Hepatic stellate cell (primary cell): ENCODE measurements around the gene HHAT.

ENCODE experiments used
- DNase-seq: peaks from one replicate; pipeline ENCODE4 v3.0.0; 2011; ENCODE audit warnings: low spot score

The HHAT gene

DNA sequence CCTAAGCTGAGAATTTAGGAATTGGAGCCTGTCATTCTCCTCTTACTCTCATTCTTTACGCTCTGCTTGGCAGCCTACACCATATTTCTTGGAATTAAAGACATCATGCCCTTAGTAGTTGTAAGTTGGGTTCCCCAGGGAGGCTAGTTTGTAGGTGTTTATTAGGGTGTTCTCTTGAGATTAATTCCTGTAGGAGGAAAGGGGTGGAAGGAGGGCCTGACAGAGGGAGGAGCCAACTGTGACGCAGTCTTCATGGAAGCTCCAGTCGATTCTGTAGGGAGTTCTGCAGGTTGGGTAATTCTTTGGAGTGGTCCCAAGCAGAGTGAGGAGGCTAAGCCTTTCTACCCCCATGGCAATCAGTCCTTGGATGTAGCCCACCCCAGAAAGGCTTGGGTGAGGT is 111.4 kb downstream of the HHAT start:
- DNase-seq, result no peak

DNA sequence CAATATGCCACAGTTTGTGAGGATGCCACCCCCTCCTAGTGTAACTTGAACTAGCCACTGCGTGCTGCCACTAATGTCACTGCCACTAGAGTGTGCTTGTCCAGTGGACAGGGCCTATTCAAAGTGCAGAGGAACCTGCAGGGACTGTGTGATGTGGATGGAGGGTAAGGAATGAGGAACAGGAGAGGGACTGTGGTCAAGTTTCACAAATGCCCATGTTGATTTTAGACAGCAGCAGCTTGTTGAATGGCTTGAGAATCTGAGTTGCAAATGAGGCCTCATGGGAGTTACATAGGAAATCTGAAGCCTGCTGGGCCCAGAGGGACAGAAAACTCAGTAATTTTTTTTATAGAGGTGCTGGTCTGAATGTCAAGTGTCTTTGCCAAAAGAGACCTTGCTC is 112.3 kb downstream of the HHAT start:
- no peak for DNase-seq

DNA sequence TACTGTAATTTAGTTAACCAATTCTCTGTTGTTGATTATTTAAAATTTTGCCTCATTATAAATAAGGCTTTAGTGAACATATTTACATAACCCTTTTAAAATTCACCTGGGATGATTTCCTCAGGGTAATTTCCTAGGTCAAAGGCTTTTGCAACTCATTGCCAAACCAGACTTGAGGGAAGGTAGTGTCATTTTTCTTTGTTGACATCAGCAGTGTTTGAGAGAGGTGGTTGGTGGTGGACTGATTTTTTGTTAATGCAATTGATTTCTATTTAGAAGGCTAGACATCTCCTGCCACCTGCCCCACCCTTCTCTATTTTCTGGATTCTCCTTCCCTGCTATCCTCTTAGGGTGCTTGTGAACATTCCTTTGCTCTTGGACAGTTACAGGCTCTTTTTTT is 116.8 kb downstream of the HHAT start:
- no peak for DNase-seq

DNA sequence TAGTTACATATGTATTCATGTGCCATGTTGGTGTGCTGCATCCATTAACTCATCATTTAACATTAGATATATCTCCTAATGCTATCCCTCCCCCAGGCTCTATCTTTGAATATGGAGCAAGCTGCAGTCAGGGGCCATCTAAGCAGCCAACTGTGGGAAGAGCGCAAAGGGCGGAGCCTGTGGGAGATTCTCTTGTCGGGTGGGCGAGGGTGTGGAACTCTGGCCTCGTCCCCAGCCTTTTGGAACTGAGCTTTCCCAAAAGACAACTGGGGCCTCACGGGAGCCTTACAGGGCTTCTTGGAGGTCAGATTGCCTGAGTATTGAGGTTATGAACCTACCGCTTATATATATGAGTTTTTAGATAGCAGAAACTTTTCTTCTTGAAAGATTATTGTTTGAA is 117.2 kb downstream of the HHAT start:
- DNase-seq, result no peak

DNA sequence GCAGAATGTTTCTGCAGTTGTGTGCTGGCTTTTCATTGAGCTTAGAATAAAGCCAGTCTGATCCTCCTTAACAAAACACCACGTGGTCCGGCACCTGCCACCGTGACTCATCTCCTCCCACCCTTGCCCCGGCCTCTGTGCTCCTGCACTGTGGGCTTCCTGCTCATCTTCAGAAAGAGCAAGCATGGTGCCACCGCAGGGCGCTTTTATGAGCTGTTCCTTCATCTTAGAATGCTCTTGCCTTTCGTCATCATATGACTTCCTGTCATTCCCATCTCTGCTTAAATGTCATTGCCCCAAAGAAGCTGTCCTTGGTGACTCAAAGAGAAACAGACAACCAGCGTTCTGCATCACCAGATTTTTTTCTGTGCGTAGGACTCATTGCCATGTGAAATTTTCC is 117.8 kb downstream of the HHAT start:
- DNase-seq, result no peak

DNA sequence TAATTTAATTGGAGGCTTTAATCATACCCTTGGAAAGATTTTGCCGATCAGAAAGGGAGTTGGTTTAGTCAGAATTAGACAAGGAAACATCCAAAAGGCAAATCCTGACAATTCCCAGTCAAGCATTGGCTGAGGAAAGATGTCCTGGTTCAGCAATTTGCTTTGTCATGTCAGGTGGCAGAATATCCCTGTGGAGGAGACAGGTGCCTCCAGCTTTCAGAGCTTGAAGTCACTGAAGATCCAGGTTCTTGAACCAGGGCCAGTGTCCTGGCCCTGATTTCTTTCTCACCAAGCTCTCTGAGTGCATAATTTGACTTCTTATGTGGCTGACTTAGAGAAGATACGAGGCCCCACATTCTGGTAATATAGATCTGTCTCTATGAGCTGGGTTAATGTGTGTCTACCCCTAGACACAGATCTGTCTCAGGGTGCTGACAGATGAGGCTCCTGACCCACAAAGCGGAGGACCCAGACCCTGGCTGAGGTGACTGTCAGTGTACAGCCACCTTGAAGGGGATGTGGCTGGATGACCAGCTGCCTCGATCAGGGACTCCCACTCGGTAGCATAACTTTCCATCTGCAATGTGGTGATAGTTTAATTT is 118.9 kb downstream of the HHAT start:
- no peak for DNase-seq

DNA sequence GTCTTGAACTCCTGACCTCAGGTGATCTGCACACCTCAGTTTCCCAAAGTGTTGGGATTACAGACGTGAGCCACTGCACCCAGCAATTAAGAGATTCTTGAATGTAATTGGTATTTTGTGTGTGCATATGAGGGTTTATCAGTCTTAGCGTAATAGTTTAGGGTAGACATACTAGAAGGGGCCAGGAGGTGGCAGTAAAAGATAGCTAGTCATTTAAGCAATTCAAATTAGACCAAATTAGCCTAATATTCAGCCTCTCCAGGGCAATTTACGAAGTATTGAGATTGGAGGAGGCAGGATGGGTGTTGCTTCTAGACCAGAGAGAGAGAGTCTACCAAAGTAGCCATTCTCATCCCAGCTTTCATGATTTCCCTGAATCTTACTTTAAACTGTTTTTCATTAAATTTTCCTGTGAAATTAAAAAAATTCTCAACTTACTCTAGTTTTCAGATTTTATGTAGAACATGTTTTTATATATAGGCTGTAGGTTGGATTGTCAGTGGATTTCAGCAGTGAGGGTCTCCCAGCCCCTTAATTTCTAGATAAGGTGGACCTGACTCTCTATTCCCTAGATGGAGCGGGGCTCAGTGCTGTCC is 119.7 kb downstream of the HHAT start:
- peak; percentile 19 for DNase-seq

DNA sequence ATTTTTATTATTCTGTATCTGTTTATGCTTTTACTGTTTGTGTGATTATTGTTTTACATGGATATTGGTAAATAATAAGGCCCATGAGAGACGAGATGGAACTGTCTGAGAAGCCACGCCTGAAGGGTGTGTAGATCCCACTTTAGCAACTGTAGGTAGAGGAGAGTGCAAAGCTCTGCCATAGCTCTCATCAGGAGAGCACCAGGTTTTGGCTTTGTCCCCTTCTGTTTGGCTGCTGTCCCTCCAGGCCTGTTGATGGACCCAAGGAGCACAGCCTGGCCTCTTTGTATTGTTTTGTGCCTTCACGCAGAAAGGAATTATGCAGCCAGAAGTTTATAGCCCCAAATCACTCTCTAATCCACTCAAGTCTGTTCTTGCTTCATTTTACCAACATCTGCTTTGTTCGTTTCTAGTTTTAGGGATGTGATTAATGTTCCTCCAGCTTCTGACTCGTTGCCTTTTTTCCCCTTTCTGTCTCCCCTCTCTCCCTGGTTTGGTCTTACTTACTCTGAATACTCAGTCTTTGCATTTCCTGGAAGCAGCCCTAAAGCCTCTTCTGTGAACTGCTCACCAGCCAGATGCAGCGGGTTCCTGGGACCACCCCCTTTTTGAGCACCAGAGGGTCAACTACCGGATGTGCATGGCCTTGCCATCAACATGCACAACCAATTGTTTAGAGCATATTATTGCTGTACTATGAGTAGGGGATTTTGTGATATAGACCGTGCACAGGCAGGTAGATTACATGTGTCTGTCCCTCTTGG is 127.3 kb downstream of the HHAT start:
- no peak for DNase-seq

DNA sequence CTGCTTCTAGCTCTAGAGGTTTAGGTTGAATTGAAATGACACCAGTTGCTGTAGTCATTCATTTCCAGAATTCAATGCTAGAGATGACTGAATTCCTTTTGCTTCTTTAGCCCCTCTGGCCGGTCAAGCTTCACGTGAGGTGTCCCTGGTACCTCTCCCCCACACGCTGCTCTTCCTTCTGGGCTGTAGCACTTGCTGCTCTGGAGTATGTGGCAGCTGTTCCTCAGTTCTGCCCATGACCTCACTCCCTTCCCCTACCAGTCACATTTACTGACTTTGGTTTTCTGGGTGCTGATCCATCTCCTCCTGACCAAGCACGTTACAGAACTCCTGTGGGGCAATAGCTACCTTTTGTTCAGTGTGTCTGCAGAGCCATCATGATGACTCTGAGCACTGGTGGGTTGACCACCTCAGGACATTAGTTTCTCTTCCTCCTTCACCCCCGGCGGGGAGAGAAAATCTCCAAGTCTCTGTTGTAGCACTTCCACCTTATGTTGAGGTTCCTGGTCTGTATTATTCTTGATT is 128.1 kb downstream of the HHAT start:
- DNase-seq, result no peak

DNA sequence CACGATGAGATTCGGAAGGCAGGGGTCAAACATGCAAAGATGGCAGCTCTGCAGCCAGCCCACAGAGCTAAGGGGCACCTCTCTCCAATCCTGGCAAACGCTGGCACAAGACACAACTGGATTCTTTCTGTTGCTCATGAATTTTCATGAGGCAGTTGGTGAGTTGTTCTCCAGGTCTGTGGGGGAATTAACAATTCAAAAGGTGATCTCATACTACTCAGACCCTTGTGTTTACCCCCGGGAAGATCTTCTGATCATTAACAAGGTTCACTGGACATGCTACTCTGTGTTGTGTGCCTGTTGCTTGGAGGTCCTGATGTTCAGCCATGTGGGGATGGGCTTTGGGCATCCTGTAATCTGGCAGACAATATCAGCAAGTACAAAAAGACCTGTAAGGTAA is 128.9 kb downstream of the HHAT start:
- no peak for DNase-seq

DNA sequence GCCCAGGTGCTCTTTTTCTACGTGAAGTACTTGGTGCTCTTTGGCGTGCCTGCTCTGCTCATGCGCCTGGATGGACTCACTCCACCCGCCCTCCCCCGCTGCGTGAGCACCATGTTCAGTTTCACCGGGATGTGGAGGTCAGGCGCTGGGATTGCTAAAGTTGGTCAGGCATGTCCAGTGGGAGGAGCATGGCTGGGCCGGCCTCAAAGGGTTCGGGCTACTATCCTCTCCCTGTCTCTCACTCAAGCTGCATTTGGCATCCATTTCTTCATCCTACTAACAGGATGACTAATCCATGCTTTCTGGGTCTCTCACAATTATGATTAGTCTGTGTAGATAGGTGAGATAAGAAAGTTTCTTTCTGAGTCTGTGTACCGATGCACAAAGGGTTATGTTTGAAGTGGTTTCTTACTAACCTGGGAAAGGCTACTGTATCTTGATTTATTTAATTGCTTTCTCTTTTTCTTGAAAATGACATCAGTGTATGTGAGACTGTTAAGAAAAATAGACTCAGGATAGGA is 135.9 kb downstream of the HHAT start:
- DNase-seq, result no peak

DNA sequence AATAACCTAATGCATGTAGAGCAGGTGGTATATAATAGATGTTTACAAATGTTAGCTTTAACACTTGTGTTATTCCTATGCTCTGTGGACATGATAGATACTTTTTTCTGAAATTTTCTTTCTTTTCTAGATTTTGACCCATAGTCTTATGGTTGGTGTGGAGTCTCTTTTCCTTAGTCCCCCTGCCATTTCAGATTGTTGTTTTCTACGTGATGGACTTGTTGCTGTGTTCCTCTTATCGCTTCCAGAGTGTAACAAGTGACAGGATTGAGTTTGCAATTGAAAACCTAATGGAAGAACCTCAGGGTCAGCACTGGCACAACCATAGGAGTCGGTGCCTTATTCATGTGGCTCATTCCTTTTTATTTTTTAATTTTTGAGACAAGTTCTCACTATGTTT is 136.4 kb downstream of the HHAT start:
- no peak for DNase-seq

DNA sequence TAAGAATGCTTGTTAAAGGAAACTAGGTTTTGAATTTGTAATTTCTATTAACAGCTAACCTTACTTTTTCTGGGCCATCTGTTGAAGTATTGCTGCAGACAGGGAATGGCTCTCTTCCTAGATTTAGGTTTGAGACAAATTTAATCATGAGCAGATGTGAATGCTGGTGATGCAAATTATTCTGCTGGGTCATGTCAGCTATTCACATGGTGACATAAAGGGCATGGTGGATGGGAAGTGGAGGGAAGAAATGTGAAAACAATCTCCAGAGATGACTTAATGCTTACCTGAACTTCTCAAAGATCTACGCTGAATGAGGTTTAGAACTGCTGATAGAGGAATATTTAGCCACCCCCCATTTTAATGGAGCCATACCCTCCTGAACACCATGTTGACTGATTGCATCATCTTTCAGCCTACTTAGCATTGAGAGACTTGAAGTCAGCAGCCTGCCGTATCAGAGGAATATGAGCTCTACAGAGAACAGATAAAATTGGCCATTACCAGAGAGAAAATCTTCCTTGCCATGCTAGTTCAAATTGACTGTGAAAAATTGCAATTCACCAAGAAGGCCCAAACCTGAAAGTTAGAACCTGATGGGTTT is 138.8 kb downstream of the HHAT start:
- no peak for DNase-seq

DNA sequence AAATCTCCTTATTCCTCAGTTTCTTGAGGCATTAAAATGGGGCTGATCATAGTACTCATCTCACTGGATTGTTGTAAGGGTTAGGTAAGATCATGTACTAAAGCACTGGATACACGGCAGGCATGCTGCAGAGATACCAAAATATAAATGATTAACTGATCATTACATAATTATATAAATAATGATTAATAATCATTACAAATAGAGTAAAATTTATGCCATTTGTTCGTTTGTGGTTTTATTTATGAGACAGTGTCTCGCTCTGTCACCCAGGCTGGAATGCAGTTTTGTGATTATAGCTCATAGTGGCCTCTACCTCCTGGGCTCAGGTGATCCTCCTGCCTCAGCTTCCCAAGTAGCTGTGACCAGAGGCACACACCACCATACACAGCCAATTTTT is 140.7 kb downstream of the HHAT start:
- DNase-seq, result no peak

DNA sequence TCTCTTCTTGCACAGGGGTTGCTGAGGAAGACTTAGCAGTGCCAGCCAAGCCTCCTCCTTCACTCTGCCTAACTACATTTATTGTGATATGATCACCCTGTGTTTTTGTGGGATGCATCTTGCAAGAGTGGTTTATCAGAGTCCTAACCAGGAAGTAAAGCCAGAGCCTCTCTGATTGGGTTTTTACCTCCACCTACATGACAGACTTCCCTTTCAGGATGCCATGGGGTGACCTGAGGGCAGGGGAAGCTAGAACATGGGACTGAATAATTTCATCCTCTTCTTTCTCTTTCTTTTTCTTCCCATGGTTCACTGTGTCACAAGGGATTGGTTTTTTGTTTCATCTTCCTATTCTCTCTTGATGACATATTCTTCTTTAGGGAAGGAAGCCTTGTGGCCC is 146.6 kb downstream of the HHAT start:
- no peak for DNase-seq

DNA sequence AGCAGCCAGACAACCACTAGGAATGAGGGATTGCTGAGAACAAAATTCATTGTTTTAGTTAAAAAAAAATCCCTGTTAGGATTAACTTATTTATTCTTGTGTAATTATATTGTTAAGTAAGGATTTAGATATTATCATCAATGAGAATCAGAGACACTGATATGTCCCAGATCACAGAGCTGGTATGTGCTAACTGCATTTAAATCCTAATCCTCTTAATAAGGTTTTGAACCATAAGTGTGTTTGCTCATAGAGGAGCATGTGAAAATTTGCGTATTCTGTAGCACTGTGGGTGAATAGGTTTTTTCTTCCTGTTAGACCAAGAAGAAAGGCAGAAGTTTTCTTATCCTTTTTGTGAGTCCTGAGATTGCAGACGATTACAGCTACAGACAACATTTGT is 147.1 kb downstream of the HHAT start:
- DNase-seq, result no peak

DNA sequence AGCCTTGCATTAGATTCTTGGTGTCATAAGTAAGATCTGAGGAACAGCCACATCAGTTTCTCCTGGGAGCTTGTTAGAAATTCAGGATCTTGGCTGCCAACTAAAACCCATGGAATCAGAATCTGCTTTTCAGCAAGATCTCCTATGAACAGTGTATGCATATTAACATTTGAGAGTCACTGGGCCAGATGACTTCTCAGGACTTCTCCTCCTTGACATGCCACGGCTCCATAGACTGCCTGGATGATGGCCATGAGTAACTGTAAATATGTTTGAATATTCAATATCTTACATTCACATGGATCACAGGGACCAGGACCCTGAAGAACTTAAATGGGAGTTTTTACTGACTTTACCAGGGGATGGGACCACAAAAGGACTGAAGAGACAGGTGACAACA is 148.0 kb downstream of the HHAT start:
- DNase-seq, result no peak

DNA sequence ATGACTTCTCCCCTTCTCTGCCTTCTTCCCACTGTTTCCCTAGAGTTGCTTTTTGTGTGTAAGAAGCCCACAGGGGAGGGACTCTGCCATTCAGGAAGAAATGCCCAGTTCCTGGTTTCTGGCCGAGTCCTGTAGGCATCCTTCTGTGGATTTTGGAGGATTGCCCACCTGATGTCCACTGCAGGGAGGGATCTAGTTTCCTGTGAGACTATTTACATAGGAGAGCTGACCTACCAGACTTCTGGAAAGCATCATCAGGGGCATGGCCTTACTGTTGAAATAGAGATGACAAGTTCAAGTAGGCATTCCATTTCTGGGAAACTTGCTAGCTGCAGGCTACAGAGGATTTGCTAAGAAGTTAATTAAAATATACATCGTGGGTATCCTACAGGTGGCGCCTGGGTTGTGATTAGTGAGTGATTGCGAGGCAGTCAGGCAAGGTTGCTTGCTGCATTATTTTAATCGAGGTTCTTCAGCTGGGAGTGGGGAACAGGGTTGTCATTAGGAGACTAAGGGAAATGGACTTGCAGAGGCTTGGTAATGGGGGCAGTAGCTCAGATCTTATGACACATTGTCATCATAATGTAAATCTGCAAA is 148.7 kb downstream of the HHAT start:
- peak; percentile 8 for DNase-seq

DNA sequence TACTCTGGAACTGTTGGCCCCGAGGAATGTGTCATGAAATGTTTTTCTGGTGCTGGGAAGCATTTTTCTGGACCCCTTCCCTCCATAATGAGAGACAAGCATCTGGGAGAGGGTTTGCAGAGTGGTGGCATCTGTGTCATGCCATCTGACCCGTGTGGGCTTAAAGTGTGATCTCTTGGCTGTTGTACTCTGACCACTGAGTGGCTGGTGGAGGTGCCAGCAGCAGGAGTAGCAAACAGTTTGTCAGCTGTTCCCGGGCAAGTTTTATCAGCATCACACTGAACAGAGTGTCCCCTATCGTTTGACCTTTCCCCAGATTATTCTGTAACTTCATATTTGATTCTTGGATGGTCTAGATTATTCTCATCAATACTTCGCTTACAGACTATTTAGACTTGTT is 150.1 kb downstream of the HHAT start:
- DNase-seq, result no peak

DNA sequence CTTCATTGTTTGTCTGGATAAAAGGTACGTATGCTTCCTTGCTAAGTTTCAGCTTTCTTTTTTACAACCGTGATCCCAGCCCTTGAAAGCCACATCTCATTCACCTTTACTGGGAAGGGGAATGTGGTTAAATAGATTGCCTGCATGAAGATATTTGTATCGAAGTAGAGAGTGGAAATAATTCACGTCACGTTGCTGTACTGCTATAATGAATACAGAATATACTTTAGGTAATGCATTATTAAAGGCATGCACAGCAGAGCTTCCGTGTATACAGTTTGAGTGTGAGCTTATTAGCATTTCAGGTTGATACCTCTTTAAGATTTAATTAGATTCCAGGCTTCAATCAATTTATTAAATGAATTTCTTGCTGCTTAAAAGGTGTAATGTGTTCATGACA is 153.8 kb downstream of the HHAT start:
- no peak for DNase-seq

DNA sequence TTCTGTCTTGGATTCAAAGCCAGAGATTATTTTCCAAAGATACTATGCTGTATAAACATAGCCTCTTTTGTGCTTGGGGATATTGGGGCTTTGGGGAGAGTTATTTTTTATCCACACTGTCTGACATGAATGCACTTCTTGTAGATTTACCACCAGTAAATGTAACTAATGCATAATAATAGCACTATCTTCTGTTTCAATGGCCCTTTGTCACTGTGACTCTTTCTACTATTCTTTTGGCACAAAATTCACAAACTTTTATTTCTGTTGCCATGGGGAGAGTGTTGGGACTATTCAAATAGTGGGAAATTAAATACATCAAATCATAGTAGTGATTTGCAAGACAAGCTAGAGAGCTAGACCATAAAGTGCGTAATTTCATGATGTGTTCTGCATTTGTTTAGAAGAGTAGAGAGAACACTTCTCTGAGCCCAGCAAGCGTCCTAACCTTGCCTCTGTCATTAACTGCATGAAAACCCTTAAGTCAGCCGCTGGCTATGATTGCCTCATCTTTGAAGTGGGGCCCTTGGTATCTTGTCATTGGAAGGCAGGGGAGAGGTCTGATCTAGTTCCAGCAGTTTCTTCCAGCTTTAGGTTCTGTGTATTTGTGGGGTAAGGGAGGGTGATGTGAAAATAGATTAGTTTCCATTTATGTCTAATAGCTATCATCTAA is 154.4 kb downstream of the HHAT start:
- DNase-seq, result no peak

DNA sequence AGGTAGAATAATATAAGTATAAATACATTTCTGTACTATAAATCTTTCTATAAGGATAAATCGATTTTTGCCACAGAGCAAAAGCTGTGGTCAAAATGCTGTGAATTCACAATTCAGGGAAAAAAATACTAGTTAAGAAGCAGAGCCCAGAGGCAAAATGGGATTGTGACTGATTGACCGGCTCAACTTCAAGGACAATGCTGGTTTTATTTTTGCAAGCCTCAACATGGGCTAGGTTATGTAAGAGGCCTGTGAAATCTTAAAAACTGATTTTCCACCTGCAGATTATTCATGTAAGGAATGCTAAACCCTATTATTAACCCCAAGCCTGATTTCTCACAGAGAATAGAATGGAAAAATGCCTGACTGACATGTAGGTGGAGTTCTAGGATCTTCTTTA is 155.1 kb downstream of the HHAT start:
- no peak for DNase-seq
